ENCODE results near the gene ZBTB9.

ZBTB9 gene

GRCh38 chr6:33406126-33406525 lies 48.2 kb upstream of the ZBTB9 start:
- H3K36me3 ChIP-seq (ENCODE audit: insufficient read depth, low read length), result peaks cover 70% of the 10 kb centered on the region

GRCh38 chr6:33407132-33407718 lies 47.2 kb upstream of the ZBTB9 start:
- Histone ChIP-seq H4K20me1 (ENCODE audit: insufficient read depth, low read length) (0 out of 2 replicates have a peak, but pooled peaks cover 7% of the 10 kb centered on the region), H3K4me1 (ENCODE audit: insufficient read depth, low read length) (peaks cover 20% of the 10 kb centered on the region), H3K9ac (ENCODE audit: low read depth, low read length) (no peak overlapping the region), H3K36me3 (ENCODE audit: insufficient read depth, low read length) (peaks cover 63% of the 10 kb centered on the region), H3K9me3 (ENCODE audit: insufficient read depth, low read length, severe bottlenecking) (no peaks in the 10 kb centered on the region), H3K27ac (ENCODE audit: low read length) (no peak overlapping the region), H3K79me2 (ENCODE audit: insufficient read depth, low read length) (peaks cover 36% of the 10 kb centered on the region), H3K4me2 (ENCODE audit: insufficient read depth, low read length) (no peak overlapping the region), H3K27me3 (ENCODE audit: insufficient read depth, low read length, poor library complexity) (no peaks in the 10 kb centered on the region), H3K4me3 (ENCODE audit: low read depth in 1 of 2, low read length in 2 of 2) (no peak overlapping the region), H2AFZ (ENCODE audit: low read depth, low read length) (no peak overlapping the region)
- ATAC-seq (ENCODE audit: insufficient read depth, low read depth) (no peak), DNase-seq (no peak)
- TF ChIP-seq CTCF (IDR thresholded peaks at IDR 0.05; ENCODE audit: borderline replicate concordance, extremely low read depth, low read length, poor library complexity, severe bottlenecking) (peak; percentile 37), EZH2 (IDR thresholded peaks at IDR 0.05; ENCODE audit: borderline replicate concordance, low read depth, low read length, severe bottlenecking) (no peak)

More at GRCh38 chr6:33406126-33406525, 48.2 kb upstream of the ZBTB9 start:
- H3K9me3 ChIP-seq (ENCODE audit: insufficient read depth, low read length, severe bottlenecking), result no peaks in the 10 kb centered on the region
- 0 out of 2 replicates have a peak, but pooled peaks cover 7% of the 10 kb centered on the region for H4K20me1 ChIP-seq (ENCODE audit: insufficient read depth, low read length)
- ATAC-seq (ENCODE audit: insufficient read depth, low read depth) (no peak), DNase-seq (no peak)
- no peak overlapping the region for H2AFZ ChIP-seq (ENCODE audit: low read depth, low read length)
- peaks cover 33% of the 10 kb centered on the region for H3K79me2 ChIP-seq (ENCODE audit: insufficient read depth, low read length)
- no peaks in the 10 kb centered on the region for H3K27me3 ChIP-seq (ENCODE audit: insufficient read depth, low read length, poor library complexity)
- no peak overlapping the region for H3K9ac ChIP-seq (ENCODE audit: low read depth, low read length)
- H3K4me1 ChIP-seq (ENCODE audit: insufficient read depth, low read length), result peaks cover 10% of the 10 kb centered on the region
- no peak overlapping the region for H3K27ac ChIP-seq (ENCODE audit: low read length)
- H3K4me2 ChIP-seq (ENCODE audit: insufficient read depth, low read length), result no peak overlapping the region
- TF ChIP-seq CTCF (IDR thresholded peaks at IDR 0.05; ENCODE audit: borderline replicate concordance, extremely low read depth, low read length, poor library complexity, severe bottlenecking), result no peak
- TF ChIP-seq EZH2 (IDR thresholded peaks at IDR 0.05; ENCODE audit: borderline replicate concordance, low read depth, low read length, severe bottlenecking), result no peak
- no peak overlapping the region for H3K4me3 ChIP-seq (ENCODE audit: low read depth in 1 of 2, low read length in 2 of 2)

GRCh38 chr6:33410050-33410710 lies 44.2 kb upstream of the ZBTB9 start:
- no peaks in the 10 kb centered on the region for H3K9me3 ChIP-seq (ENCODE audit: insufficient read depth, low read length, severe bottlenecking)
- DNase-seq, result peak; percentile 98
- H3K79me2 ChIP-seq (ENCODE audit: insufficient read depth, low read length), result peaks cover 30% of the 10 kb centered on the region
- H3K9ac ChIP-seq (ENCODE audit: low read depth, low read length), result peak overlapping the region; percentile 87
- TF ChIP-seq CTCF (IDR thresholded peaks at IDR 0.05; ENCODE audit: borderline replicate concordance, extremely low read depth, low read length, poor library complexity, severe bottlenecking) (no peak), EZH2 (IDR thresholded peaks at IDR 0.05; ENCODE audit: borderline replicate concordance, low read depth, low read length, severe bottlenecking) (no peak)
- peak overlapping the region; percentile 27 to 75; a peak in 3 of 4 replicates for H3K4me3 ChIP-seq (ENCODE audit: low read depth in 1 of 2, low read length in 2 of 2)
- H3K4me1 ChIP-seq (ENCODE audit: insufficient read depth, low read length), result peaks cover 43% of the 10 kb centered on the region
- peak overlapping the region; percentile 90 for H2AFZ ChIP-seq (ENCODE audit: low read depth, low read length)
- peak; percentile 93 for ATAC-seq (ENCODE audit: insufficient read depth, low read depth)
- H3K36me3 ChIP-seq (ENCODE audit: insufficient read depth, low read length), result peaks cover 62% of the 10 kb centered on the region
- no peaks in the 10 kb centered on the region for H3K27me3 ChIP-seq (ENCODE audit: insufficient read depth, low read length, poor library complexity)
- H3K4me2 ChIP-seq (ENCODE audit: insufficient read depth, low read length), result peak overlapping the region; percentile 89
- peaks cover 15% of the 10 kb centered on the region; the same call in 1 of the 2 replicates for H4K20me1 ChIP-seq (ENCODE audit: insufficient read depth, low read length)
- peak overlapping the region; percentile 100 for H3K27ac ChIP-seq (ENCODE audit: low read length)

All from DND-41 (cell line).